Loucy (cell line): ENCODE measurements around the gene TNNI3K.

ENCODE experiments used
- H2AFZ ChIP-seq: fragments of 200-600 bp; sonication (generic); 2 replicates; pipeline ENCODE4 v1.6.0; 2016; ENCODE audit warnings: antibody characterized with exemption, mild to moderate bottlenecking, low read length, moderate library complexity
- H3F3A ChIP-seq: fragments of 200-600 bp; 2 replicates; pipeline ENCODE4 v1.6.0; 2016; ENCODE audit warnings: antibody characterized with exemption, low read depth, mild to moderate bottlenecking
- H3K27me3 ChIP-seq: fragments of 200-600 bp; sonication (generic); 2 replicates; pipeline ENCODE4 v1.6.1; 2014; ENCODE audit warnings: low read length, mild to moderate bottlenecking; ENCODE audit not compliant: insufficient read depth, poor library complexity, severe bottlenecking
- H3K36me3 ChIP-seq: fragments of 200-600 bp; sonication (generic); 2 replicates; pipeline ENCODE4 v1.6.1; 2016; ENCODE audit warnings: low read length; ENCODE audit not compliant: insufficient read depth
- H3K4me1 ChIP-seq: fragments of 200-600 bp; sonication (generic); 2 replicates; pipeline ENCODE4 v1.5.1; 2014; ENCODE audit warnings: low read length, mild to moderate bottlenecking; ENCODE audit not compliant: insufficient read depth, poor library complexity, severe bottlenecking
- H3K4me2 ChIP-seq: fragments of 200-600 bp; sonication (generic); 2 replicates; pipeline ENCODE4 v1.6.0; 2014; ENCODE audit warnings: antibody characterized with exemption, low read length, low read depth, mild to moderate bottlenecking; ENCODE audit not compliant: poor library complexity, severe bottlenecking
- H3K4me3 ChIP-seq: fragments of 200-600 bp; sonication (generic); 2 replicates; pipeline ENCODE4 v1.5.1; 2014; ENCODE audit warnings: low read length, mild to moderate bottlenecking, mixed read lengths; ENCODE audit not compliant: poor library complexity, severe bottlenecking
- H3K79me2 ChIP-seq: fragments of 200-600 bp; sonication (generic); 2 replicates; pipeline ENCODE4 v1.6.1; 2014; ENCODE audit warnings: low read length; ENCODE audit not compliant: insufficient read depth
- H3K9ac ChIP-seq: fragments of 200-600 bp; sonication (generic); 2 replicates; pipeline ENCODE4 v1.6.0; 2014; ENCODE audit warnings: mild to moderate bottlenecking, low read depth, low read length, moderate library complexity; ENCODE audit not compliant: poor library complexity, severe bottlenecking
- H3K9me2 ChIP-seq: fragments of 200-600 bp; sonication (generic); replicated peaks from 2 replicates; pipeline ENCODE4 v1.6.1; 2016; ENCODE audit warnings: low read depth, low read length, mixed read lengths
- H3K9me3 ChIP-seq: fragments of 200-600 bp; sonication (generic); 2 replicates; pipeline ENCODE4 v1.6.1; 2014; ENCODE audit warnings: mild to moderate bottlenecking, antibody characterized with exemption, low read length, low read depth; ENCODE audit not compliant: insufficient read depth
- H4K20me1 ChIP-seq: fragments of 200-600 bp; sonication (generic); 2 replicates; pipeline ENCODE4 v1.6.0; 2014; ENCODE audit warnings: antibody characterized with exemption, low read length, mild to moderate bottlenecking; ENCODE audit not compliant: insufficient read depth, poor library complexity, severe bottlenecking
- CTCF ChIP-seq: fragments of 200-600 bp; sonication (generic); conservative IDR thresholded peaks from 2 replicates; pipeline ENCODE4 v1.5.1; 2014; ENCODE audit warnings: mild to moderate bottlenecking, antibody characterized with exemption, low read length
- EZH2phosphoT487 ChIP-seq: fragments of 200-600 bp; IDR thresholded peaks from 2 replicates; pipeline ENCODE4 v1.6.1; 2018; ENCODE audit warnings: antibody characterized with exemption, mild to moderate bottlenecking, moderate library complexity, borderline replicate concordance

The TNNI3K gene

GRCh38 chr1:74429580-74429979, 194.4 kb downstream of the TNNI3K start:
- no peaks in the 10 kb centered on the region for H3K9me2 ChIP-seq
- H3F3A ChIP-seq, result no peaks in the 10 kb centered on the region
- H3K27me3 ChIP-seq, result no peaks in the 10 kb centered on the region
- no peaks in the 10 kb centered on the region for H3K79me2 ChIP-seq
- H4K20me1 ChIP-seq, result no peaks in the 10 kb centered on the region
- no peaks in the 10 kb centered on the region for H3K9me3 ChIP-seq
- no peaks in the 10 kb centered on the region for H3K36me3 ChIP-seq
- no peak overlapping the region for H2AFZ ChIP-seq
- H3K4me3 ChIP-seq, result no peak overlapping the region
- no peak overlapping the region for H3K4me2 ChIP-seq
- TF ChIP-seq CTCF, result no peak
- no peak for TF ChIP-seq EZH2phosphoT487
- H3K9ac ChIP-seq, result no peak overlapping the region
- H3K4me1 ChIP-seq, result no peaks in the 10 kb centered on the region

- H3K36me3 ChIP-seq, result no peaks in the 10 kb centered on the region
- no peaks in the 10 kb centered on the region for H3K27me3 ChIP-seq
- H3K4me2 ChIP-seq, result no peak overlapping the region
- H3K9me2 ChIP-seq, result no peaks in the 10 kb centered on the region
- no peaks in the 10 kb centered on the region for H3F3A ChIP-seq
- no peaks in the 10 kb centered on the region for H3K9me3 ChIP-seq
- H3K79me2 ChIP-seq, result no peaks in the 10 kb centered on the region
- no peaks in the 10 kb centered on the region for H4K20me1 ChIP-seq
- no peak for TF ChIP-seq CTCF
- no peak for TF ChIP-seq EZH2phosphoT487
- no peak overlapping the region for H3K9ac ChIP-seq
- H3K4me1 ChIP-seq, result no peaks in the 10 kb centered on the region
- no peak overlapping the region for H3K4me3 ChIP-seq
- H2AFZ ChIP-seq, result no peak overlapping the region
These were observed 195.3 kb downstream of the TNNI3K start for GRCh38 chr1:74430342-74430934.

- Histone ChIP-seq H4K20me1 (no peaks in the 10 kb centered on the region), H3K4me2 (no peak overlapping the region), H3F3A (no peaks in the 10 kb centered on the region), H3K9me3 (no peaks in the 10 kb centered on the region), H3K9ac (no peak overlapping the region), H3K9me2 (no peaks in the 10 kb centered on the region), H3K4me3 (no peak overlapping the region), H3K36me3 (no peaks in the 10 kb centered on the region), H2AFZ (no peak overlapping the region), H3K27me3 (no peaks in the 10 kb centered on the region), H3K4me1 (no peaks in the 10 kb centered on the region), H3K79me2 (no peaks in the 10 kb centered on the region)
- no peak for TF ChIP-seq EZH2phosphoT487
- no peak for TF ChIP-seq CTCF
These were observed 196.3 kb downstream of the TNNI3K start for GRCh38 chr1:74431531-74431930.
